Left colon (tissue), 2 donors: ENCODE measurements around the gene RBBP5. TPM values are rescaled to one million over a fixed set of nuclear protein-coding genes. Genes with fewer than 3 reads are reported as not detected.

Source experiments
- ATAC-seq: fragments of 200-7000 bp; cut with Tn5 transposase; one replicate; pipeline ENCODE4 v1.9.1; 2020; ENCODE audit warnings: mild to moderate bottlenecking, moderate library complexity
- DNase-seq, 2 donors: peaks; one replicate each; pipeline ENCODE4 v3.0.0-alpha.2; 2020
- intact Hi-C, 2 donors: fragments of 100-400 bp; cut with DNase I in 1 of 2; cut with micrococcal nuclease in 1 of 2; formaldehyde crosslinking; loops; one replicate each; pipeline versions ENCODE4 v1.11.2 to v1.14.0; 2022; cut with DNase I, micrococcal nuclease
- total RNA-seq, 2 donors: library from RNA; stranded (reverse); fragmentation: NEBNext Ultra II Directional; extraction: Animal tissue kit (Norgen Biotek cat#: 25700); gene quantifications; one replicate each; pipeline ENCODE4 v1.2.1, GENCODE V29; 2021
- donor health status: DM: no; HTN: no; CAD: no.
- donor health status: DM: yes; HTN: yes; CAD: no.

The RBBP5 gene
- total RNA-seq, 2 donors from 2014 or later: 12.9 to 14.0 TPM

DNA sequence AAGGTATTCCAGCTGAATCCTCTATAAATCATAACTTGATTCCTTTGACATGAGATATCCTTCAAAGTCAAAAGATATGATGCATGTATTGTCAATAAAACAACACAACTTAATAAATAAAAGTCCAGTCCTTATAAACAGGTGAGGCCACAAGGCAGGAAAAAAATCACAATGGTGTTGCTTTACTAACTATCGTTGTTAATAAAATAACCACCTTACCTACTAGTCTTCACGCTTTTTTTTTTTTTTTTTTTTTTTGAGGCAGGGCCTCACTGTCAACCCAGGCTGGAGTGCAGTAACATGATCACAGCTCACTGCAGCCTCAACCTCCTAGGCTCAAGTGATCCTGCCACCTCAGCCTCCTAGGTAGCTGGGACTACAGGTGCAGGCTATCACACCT, 37.4 kb downstream of the RBBP5 start, which contains the start of gene TMEM81:
Gene TMEM81 (minus strand): TSS at position 101 of the 400 bp plus-strand sequence. CDS start 140 bp downstream, outside the sequence.
- no peak for DNase-seq
- ATAC-seq: no peak
- intact Hi-C loops: no loop called here

DNA sequence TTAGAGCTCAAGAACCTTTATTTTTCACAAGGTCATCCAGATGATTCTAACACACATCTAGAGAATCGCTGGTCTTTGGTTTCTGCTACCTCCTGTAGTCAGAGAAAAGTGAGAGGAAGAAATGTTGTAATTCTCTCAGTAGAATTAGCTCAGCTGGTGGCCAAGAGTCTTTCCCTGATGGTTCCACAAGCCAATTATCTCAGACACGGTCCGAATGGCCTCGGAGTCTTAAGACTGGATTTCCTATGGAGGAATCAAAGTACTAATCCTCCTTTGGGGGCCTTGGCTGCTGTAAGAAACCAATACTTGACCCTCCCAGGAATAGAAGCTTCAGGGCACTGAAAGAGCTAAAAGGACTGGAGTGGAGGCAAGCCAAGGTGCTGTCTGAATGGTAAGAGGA, 39.3 kb downstream of the RBBP5 start:
- intact Hi-C loops: no loop called here
- ATAC-seq (no peak), DNase-seq (no peak)

DNA sequence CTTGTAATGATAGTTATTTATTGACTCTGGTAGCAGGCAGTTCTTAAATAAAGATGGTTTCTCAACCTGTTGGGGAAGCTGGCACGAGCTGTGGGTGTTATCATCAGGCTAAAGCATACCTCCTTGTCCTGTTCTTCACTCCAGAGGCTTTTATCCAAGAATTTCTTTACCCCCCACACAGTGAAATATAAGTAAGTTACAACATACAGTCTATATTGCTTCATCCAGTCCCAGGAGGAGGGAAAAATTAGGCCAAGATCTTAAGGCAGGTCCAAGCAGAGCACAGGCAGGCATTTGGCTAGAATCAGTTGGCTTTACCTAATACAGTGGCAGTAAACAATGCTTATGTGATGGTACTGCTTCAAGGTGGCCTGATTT, 43.9 kb downstream of the RBBP5 start:
- DNase-seq (no peak), ATAC-seq (no peak)
- intact Hi-C loops: loop anchor here in 1 of 2 donors (10.0 kb wide), 1 partner anchor 93 kb away; no protein-coding TSS in a partner anchor

DNA sequence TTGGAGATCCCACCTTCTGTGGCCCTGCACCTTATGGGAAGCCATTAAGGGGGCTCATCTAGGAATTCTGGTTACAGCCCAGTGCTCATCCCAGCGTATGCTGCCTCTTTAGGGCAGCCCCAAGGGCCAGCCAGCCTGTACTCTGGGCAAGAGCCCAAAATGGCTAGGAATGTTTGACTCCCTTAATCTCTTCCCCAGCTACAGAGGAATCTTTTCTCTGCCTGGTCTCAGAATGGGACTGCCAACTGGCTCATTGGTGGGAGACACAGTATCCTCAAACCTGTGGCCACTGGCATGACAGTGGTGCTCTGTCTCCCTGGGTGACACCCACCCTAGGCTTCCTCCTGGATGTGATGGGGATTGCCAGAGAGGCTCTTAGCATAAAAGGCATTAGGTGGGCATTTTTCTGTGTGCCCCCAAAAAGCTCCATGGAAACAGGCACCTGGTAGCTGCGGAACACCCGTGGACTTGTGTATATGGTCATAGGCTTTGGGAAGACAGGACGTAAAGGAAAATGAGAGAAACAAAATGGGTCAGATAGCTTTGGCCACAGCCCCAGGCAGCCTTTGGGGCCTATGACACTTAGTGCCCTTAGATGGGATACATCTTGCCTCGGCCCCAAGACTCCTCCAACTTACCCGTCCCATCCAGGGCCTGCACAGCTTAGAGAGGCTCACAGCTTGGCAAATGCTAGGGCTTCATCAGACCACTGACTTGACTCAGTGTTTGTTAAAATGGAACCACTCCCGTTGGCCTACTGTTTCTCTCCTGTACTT, 44.4 kb downstream of the RBBP5 start:
- no peak for DNase-seq
- ATAC-seq: no peak
- intact Hi-C loops: loop anchor here in 1 of 2 donors (10.0 kb wide), 1 partner anchor 93 kb away; no protein-coding TSS in a partner anchor

DNA sequence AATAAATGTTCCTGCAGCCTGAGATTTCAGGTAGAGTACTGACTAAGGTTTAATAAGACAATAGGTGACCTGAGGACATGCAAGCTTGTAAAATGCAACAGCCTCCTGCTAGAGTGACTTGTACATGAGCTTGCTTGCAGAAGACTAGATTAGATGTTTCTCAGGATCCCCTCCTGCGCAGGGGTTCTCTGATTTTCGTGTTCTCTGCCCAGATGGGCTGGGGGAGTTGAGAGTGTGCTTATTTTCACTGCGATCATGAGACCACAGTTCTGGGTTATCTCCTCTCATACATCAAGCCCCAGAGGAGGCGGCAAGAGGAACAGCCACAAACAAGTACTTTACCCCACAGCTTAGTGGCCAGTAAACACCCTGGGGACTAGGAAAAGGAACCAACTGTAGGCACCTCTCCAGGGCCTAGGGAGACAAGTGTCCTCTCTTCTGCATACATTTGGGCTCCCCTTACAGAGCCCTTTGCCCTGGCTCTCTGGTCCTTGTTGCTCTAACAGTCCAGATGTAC, 45.5 kb downstream of the RBBP5 start:
- ATAC-seq: no peak

DNA sequence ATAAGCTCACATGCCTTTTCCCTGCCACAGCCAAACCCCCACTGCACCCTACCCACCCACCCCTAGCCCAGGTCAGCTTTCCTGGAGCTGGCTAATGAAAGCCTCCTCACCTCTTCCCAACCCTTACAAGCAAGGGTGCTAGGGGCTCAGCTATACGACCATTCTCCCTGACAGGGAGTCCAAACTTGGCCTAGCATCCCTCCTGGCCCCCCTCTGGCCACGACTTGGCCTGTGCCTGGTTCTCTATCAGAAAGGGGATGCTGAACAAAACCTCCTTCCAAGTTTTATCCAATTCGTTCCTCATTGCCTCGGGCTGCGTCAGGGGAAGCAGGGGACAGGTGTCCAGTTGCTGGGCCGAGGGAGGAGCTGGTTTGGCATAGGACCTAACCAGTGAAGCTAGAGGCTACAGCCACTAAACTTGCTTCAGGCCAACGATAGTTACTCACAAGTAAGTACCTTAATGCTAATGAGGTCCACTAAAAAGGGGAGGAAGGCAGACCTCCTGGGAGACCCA, 46.1 kb downstream of the RBBP5 start:
- no peak for DNase-seq
- no peak for ATAC-seq
- intact Hi-C loops: loop anchor here in 1 of 2 donors (10.0 kb wide), 1 partner anchor 91 kb away; no protein-coding TSS in a partner anchor

More for the DNA sequence above, 45.5 kb downstream of the RBBP5 start:
- intact Hi-C loops: loop anchor here in 1 of 2 donors (10.0 kb wide), 1 partner anchor 92 kb away; no protein-coding TSS in a partner anchor
- no peak for DNase-seq

DNA sequence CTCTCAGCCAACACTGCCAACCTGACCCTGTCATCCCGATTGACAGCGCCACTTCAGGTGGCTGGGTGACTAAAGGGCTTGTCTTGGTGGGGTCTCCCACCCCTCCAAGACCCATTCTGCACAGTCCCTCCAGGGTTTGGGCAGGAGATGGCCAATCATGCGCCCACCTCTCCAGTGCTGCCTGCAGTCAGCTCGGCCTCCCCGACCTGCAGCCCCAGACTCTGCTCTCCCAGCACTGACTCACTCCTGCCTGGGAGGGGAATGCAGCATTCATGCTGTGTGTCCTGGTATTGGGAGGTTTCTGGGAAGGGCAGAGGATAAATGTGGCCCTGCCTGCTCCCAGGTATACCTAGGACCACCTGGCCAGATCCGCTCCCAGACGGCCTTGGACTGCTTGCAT, 47.3 kb downstream of the RBBP5 start:
- ATAC-seq: no peak
- DNase-seq: no peak
- intact Hi-C loops: loop anchor here in 1 of 2 donors (10.0 kb wide), 1 partner anchor 90 kb away; no protein-coding TSS in a partner anchor

DNA sequence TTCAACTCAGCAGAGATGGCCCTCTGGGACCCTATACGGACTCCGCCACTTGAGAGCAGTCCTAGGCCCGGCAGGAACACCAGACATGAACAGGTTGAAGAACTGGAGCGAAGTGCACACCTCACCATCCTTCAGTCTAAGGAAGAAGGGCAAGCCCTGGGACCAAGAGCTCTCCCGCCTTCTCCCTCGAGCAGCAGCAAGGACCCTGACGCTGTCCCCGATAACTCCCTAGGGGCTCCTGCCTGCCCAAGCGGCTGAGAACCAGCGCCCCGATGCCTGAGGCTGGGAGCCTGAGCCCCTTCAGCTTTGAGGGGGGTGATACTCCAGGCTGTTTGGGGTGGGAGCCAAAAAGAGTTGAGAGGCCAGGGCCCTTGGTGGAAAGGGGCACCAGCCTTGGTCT, 47.7 kb downstream of the RBBP5 start:
- intact Hi-C loops: loop anchor here in 1 of 2 donors (10.0 kb wide), 1 partner anchor 89 kb away; no protein-coding TSS in a partner anchor

DNA sequence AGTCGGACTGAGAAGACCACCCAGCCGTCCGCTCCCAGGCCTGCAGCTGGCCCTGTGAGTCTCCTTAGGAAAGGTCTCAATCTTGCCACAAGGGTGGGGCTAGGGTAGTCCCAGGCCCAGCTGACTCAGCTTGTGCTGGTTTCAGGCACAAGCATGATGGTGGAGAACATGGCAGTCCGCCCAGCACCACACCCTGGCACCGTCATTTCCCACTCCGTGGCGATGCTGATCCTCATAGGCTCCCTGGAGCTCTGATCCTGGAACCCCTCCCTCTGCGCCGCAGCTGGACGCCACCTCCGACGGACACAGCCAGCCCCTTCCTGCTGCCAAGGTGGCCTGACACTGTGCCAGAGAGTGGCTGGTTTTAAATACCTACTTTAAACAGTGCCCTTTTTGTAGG, 48.3 kb downstream of the RBBP5 start:
- DNase-seq (no peak), ATAC-seq (no peak)
- intact Hi-C loops: loop anchor here in 1 of 2 donors (10.0 kb wide), 1 partner anchor 89 kb away; no protein-coding TSS in a partner anchor

More for the DNA sequence above, 47.7 kb downstream of the RBBP5 start:
- DNase-seq (no peak), ATAC-seq (no peak)

DNA sequence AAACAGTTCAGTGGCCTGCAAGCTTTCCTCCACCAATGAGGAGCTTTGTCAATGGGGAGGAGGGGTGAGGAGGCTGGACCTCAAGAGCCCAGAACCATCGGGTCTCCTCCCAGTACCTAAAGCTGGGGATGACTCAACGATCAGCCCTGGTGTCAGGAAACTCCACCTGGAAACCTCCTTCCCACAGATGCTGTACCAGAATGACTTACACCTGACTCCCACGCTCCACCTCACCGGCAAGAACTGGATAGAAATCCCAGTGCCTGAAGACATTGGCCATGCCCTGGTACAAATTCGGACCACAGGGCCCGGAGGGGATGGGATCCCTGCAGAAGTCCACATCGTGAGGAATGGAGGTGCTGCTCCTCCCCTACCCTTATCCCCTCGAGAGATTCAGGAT, 48.9 kb downstream of the RBBP5 start:
- DNase-seq (no peak), ATAC-seq (no peak)
- intact Hi-C loops: loop anchor here in 1 of 2 donors (10.0 kb wide), 1 partner anchor 88 kb away; no protein-coding TSS in a partner anchor

DNA sequence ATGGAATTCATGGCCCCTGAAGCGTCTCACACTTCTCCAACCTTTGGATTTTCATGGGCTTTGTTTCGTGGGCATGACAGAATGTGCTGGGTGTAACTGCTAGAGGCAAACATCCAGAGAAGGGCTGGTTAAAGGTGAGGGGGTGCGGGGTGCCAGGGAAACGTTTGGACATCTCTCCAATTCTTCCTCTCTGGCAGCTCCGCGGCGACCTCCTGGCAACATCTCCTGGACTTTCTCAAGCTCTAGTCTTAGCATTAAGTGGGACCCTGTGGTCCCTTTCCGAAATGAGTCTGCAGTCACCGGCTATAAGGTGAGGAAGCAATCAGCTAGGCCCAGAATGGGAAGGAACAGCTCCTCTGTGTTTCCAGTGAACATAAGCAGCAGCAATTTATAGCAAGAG, 49.5 kb downstream of the RBBP5 start:
- ATAC-seq (no peak), DNase-seq (no peak)
- intact Hi-C loops: loop anchor here in 1 of 2 donors (10.0 kb wide), 1 partner anchor 87 kb away; no protein-coding TSS in a partner anchor

DNA sequence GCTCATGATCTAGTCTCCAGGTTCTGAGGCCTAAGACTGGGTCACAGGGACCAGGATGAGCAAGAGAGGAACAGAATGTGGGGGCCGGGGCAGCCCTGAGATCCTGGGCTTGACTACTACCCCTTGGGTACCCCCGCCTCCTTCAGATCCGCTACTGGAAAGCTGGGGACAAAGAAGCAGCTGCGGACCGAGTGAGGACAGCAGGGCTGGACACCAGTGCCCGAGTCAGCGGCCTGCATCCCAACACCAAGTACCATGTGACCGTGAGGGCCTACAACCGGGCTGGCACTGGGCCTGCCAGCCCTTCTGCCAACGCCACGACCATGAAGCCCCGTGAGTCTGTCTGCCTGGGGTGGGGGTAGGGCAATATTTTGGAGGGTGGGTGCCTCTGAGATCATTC, 50.0 kb downstream of the RBBP5 start:
- intact Hi-C loops: loop anchor here in 1 of 2 donors (10.0 kb wide), 1 partner anchor 87 kb away; no protein-coding TSS in a partner anchor
- DNase-seq: no peak
- ATAC-seq: no peak

DNA sequence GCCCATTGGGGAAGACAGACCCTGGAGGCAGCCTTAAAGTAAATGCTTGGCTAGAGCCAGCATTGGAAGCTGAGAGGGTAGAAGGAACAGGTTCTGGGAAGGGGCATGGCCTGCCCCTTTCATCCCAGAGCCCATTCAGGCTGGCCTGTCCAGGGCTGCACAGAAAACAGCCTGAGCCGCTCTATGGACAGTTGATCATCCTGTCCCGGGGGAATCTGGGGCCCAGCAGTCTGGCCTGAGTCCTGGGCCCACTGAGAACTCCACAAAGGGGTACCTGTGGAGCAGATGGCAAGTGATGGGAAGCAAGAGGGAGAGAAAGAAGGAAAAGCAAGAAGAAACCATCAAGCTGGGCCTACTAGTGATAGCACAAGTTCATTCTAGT, 50.8 kb downstream of the RBBP5 start:
- ATAC-seq (no peak), DNase-seq (no peak)
- intact Hi-C loops: loop anchor here in 1 of 2 donors (10.0 kb wide), 1 partner anchor 86 kb away; no protein-coding TSS in a partner anchor

DNA sequence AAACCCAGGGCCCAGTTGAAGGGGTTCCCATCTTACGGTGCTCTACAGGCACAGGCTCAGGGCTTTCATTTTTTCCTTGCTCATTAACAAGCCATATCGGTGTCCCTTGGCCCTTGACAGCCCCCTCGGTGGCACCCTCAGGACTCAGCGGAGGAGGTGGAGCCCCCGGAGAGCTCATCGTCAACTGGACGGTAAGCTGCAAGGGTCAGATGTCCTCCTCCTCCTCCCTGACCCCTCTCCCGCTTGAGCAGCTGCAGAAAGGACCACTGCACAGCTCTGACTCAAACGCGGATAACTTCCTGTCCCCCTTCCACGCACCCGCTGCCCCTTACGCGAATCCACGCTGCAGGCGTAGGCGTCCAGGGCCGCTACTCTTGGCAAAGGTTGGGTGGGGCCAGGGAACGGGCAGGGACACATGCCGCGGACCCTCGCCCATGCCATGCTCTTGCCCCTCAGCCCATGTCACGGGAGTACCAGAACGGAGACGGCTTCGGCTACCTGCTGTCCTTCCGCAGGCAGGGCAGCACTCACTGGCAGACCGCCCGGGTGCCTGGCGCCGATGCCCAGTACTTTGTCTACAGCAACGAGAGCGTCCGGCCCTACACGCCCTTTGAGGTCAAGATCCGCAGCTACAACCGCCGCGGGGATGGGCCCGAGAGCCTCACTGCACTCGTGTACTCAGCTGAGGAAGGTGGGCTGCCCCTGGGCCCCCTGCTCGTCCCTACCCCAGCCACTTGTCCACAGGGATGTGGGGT, 52.2 kb downstream of the RBBP5 start:
- no peak for DNase-seq
- no peak for ATAC-seq
- intact Hi-C loops: loop anchor here (5.0 to 10.0 kb wide), 2 partner anchors 82 to 85 kb away; no protein-coding TSS in a partner anchor

DNA sequence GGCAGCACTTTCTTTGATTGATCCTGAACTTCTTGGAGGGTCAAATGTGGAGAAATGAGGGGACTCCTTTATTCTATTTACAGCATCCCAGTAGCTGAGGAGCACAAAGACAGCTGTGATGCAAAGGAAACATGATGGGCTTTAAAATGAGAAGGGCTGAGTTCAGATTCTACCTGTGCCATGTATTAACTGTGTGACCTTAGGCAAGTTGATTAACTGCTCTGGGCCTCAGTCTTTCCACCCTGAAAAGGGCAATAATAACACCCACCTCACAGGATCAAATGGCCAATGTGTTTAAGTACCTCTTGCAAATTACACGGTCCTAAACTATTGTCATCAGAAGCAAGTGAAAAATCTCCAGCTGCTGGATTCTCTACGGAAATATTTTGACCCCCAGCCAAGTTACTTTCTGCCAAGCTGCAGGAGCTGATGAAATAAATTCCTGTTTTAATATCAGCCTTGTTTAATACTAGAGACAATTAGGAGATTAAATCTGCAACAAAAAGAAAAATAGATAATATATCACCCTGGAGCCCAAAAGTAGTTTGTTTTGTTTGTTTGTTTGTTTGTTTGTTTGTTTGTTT, 53.2 kb downstream of the RBBP5 start:
- ATAC-seq (no peak), DNase-seq (no peak)
- intact Hi-C loops: loop anchor here in 1 of 2 donors (5.0 kb wide), 1 partner anchor 81 kb away; no protein-coding TSS in a partner anchor

DNA sequence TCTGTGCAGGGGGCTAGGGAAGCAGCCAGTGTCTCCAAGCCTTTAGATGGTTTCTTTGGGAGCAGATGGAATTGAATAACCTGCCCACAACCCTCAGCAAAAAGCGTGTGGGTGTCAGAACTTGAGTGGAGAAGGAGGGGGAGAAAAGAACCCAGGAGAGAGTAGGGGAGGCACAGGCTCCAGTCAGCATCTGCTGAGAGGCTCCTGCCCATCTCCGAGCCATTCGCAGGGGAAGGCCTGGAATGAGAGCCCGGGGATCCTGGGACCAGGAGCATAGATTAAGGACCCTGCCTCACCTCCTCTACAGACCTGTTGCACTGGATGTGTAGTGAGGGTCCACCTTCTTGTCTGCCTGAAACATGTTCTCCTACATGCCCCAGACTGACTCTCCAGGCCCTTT, 53.8 kb downstream of the RBBP5 start:
- intact Hi-C loops: loop anchor here in 1 of 2 donors (5.0 kb wide), 1 partner anchor 81 kb away; no protein-coding TSS in a partner anchor
- ATAC-seq: no peak
- no peak for DNase-seq

DNA sequence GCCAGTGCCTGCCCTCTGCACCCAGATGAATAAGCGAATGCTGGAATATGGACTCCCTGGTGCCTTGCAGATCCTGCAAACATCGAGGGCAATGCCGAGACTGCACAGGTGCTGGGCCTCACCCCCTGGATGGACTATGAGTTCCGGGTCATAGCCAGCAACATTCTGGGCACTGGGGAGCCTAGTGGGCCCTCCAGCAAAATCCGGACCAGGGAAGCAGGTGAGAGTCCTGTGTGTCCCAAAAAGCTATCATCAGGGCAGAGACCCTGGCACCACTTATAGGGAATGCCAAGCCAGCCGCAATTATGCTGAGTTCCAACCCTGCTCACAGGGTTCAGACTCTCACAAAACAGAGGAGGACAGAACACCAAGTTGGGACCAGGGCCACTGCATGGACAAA, 54.7 kb downstream of the RBBP5 start:
- intact Hi-C loops: loop anchor here in 1 of 2 donors (5.0 kb wide), 1 partner anchor 80 kb away; no protein-coding TSS in a partner anchor
- DNase-seq (no peak), ATAC-seq (no peak)
